AG04449 (cell line): ENCODE data around the gene DNAAF8.

Source experiments
- CTCF ChIA-PET: fragments of 350-600 bp; formaldehyde crosslinking; extraction: SDS; loops from one replicate; lab custom pipeline; 2021; ENCODE audit warnings: antibody characterized with exemption; lab: Yijun Ruan, JAX
- POLR2A ChIA-PET: fragments of 400-600, 350-600 bp; formaldehyde crosslinking; extraction: SDS; loops from one replicate; lab custom pipeline; 2020; ENCODE audit warnings: antibody characterized with exemption, inconsistent platforms; lab: Yijun Ruan, JAX
- DNase-seq: peaks from one replicate; pipeline ENCODE4 v3.0.0-alpha.2; 2010; ENCODE audit warnings: low read depth, low spot score
- H3K4me3 ChIP-seq: 2 replicates; pipeline ENCODE4 v1.5.1; 2011; ENCODE audit warnings: low read depth, mild to moderate bottlenecking, control low read depth, low read length
- CTCF ChIP-seq: IDR thresholded peaks from one replicate; pipeline ENCODE4 v1.5.1; 2011; ENCODE audit warnings: mild to moderate bottlenecking, moderate library complexity, low read length, control low read depth, inconsistent platforms; ENCODE audit not compliant: insufficient read depth; ENCODE audit errors: missing control alignments

DNAAF8 gene

GRCh38 chr16:4765511-4766474 is 31.5 kb downstream of the DNAAF8 start:
- ChIA-PET CTCF (interaction anchor here (1.2 kb wide), 1 partner anchor 191 kb away, joined by 4 read pairs; no protein-coding TSS in a partner anchor), POLR2A (interaction anchor here (0.6 to 1.9 kb wide), 2 partner anchors 31 to 137 kb away, joined by 3 to 6 read pairs; partner anchors contain the start of genes ANKS3 and DNAAF8)
- DNase-seq, result no peak
- H3K4me3 ChIP-seq, result peak overlapping the region; percentile 82
- TF ChIP-seq CTCF, result no peak

DNA sequence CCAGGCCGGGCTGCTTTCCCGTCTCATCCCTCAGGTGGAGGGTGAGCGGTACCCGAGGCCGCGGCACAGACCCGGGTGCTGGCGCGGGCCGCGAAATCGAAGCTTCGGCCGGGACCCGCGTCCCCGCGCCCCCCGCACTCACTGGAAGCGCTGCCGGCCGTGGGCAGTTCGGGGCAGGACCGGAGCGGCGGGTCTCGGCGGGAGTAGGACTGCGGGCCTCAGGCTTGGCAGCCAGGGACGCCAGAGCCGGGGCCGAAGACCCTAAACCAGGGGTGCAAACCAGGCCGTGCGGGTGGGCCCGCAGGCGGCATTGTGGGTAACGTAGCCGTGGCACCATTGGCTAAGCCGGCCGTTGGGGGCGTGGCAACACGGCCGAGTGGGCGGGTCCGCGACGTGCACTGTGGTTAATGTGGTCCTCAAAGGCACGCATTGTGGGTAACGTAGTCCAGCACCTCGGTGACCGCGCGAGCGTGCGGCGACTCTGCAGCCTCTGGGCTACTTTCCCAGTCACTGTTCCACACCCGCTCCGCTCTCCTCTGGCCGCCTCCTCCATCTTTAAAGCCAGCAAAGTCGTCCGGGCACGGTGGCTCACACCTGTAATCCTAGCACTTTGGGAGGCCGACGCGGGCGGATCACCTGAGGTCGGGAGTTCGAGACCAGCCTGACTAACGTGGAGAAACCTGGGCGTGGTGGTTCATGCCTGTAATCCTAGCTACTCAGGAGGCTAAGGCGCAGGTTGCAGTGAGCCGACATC is 32.7 kb downstream of the DNAAF8 start, which contains the start of gene ZNF500:
Gene ZNF500, minus strand, starts transcription at position 288 of the 754 bp plus-strand sequence. CDS start 1,184 bp downstream, outside the sequence.
- H3K4me3 ChIP-seq, result peak within 1 kb of the TSS; percentile 82
- POLR2A ChIA-PET, result interaction anchor here (1.9 kb wide), 1 partner anchor 33 kb away, joined by 6 read pairs; the partner anchor contains the start of genes ANKS3 and DNAAF8
- no peak for TF ChIP-seq CTCF
- CTCF ChIA-PET, result interaction anchor here (1.2 to 1.4 kb wide), 2 partner anchors 32 to 190 kb away, joined by 4 to 5 read pairs; partner anchors contain the start of genes ANKS3 and DNAAF8
- DNase-seq, result peak; percentile 66

- POLR2A ChIA-PET, result interaction anchor here (1.4 kb wide), 1 partner anchor 34 kb away, joined by 8 read pairs; the partner anchor contains the start of genes ANKS3 and DNAAF8
- peak overlapping the region; percentile 56 for H3K4me3 ChIP-seq
- no peak for TF ChIP-seq CTCF
- DNase-seq, result no peak
- CTCF ChIA-PET, result interaction anchor here (1.4 to 2.1 kb wide), 2 partner anchors 33 to 187 kb away, joined by 5 to 7 read pairs; partner anchors contain the start of genes ANKS3 and DNAAF8
These were observed 33.7 kb downstream of the DNAAF8 start for GRCh38 chr16:4767872-4768548.

DNA sequence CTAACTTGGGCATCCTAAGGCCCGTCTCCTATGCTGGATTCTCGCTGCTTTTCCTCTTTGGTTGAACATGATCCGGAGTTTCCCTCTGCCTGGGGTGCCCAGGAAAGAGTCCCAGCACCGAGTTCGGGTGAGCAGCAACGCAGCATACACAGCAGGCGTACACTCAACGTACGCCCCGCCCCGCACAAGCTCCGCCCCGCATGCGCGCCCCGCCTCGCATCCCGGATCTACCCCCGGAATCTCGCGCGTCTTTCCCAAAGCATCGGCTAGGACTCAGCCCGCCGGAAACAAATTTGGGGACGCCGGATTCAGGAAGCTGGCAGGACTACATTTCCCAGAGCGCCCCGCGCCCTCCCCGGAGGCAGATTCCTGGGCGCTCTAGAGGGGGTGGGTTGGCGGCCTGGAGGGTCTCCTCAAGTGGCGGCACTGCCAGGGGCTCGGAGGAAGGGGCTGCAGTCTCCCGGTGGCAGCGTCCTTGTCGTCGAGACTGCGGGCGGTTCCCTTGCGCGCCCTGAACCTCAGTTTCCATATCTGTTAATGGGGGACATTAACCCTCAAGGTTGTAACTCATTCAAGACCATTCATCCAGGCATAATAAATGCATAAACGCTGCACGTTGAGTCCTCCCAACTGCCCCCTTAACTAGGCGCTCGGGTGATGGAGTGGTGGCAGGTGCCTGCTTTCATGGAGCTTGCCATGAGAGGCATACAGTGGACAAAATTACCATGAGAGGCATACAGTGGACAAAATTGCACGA is 34.4 kb downstream of the DNAAF8 start:
- DNase-seq, result peak; percentile 52
- CTCF ChIA-PET, result interaction anchor here (2.1 kb wide), 1 partner anchor 187 kb away, joined by 7 read pairs; no protein-coding TSS in a partner anchor
- POLR2A ChIA-PET, result interaction anchor here (1.4 kb wide), 1 partner anchor 34 kb away, joined by 8 read pairs; the partner anchor contains the start of genes ANKS3 and DNAAF8
- no peak for TF ChIP-seq CTCF
- H3K4me3 ChIP-seq, result peak overlapping the region; percentile 64

DNA sequence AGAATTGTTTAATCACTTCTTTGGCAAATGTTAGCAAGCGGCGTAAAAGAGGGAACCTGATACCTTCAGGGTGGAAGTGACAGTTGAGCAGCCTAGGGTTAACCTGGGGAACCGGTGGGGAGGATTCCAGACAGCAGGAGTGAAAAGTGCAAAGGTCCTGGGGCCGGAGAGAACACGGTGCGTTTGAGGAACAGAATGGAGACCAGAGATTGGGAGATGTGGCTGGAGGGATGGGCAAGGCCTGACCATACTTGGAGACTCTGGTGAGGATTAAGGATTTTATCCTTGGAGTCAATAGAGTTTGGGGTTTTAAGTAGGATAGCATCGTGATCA is 34.9 kb downstream of the DNAAF8 start:
- TF ChIP-seq CTCF, result no peak
- no peak overlapping the region for H3K4me3 ChIP-seq
- POLR2A ChIA-PET, result interaction anchor here (1.4 kb wide), 1 partner anchor 35 kb away, joined by 8 read pairs; the partner anchor contains the start of genes ANKS3 and DNAAF8
- CTCF ChIA-PET, result interaction anchor here (2.1 kb wide), 1 partner anchor 186 kb away, joined by 7 read pairs; no protein-coding TSS in a partner anchor
- DNase-seq, result no peak
